ENCODE data around the gene AMT.
"Not testable (repeated sequence)": the region's sequence is repeated elsewhere in the genome, so short reads cannot be mapped to it uniquely, and the experiment has no call there.

Gene AMT

GRCh38 chr3:49421890-49422378, 339 bp downstream of the AMT start:
- DNase-seq = no peak

- DNase-seq = no peak
Observed at GRCh38 chr3:49417516-49418120, 4.7 kb downstream of the AMT start.

- no peak for DNase-seq
Observed at GRCh38 chr3:49416867-49417266, 5.4 kb downstream of the AMT start.

DNA sequence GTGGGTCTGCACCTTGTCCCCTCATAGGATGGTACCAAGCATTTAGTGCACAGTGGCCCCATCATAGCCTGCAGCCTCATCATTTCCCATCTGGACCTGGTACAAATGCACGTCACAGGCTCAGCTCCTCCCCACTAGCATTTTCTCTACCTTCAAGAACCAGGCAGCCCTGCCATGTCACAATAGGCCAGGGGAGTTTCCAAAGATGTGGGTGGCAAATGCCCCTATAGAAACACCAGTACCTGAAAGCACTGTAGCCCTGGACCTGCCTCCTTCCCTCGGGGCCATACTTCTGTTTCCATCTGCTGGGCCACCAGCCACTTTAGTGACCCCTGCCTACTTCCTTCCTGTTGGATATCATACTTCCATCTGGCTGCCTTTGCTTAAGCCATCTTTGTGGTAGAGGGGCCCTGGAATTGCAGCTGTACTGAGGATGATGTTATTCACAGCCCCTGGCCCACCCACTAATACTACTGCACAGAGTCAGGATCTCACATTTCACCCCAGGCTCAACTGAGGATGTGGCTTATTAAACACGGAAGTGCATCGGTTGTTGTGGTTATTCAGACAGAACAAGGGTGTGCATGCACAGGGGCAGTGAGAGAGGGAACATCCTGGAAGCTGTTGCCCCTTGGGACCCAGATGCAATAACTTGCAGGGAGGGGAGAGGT, 6.2 kb downstream of the AMT start:
- no peak for DNase-seq

- no peak for DNase-seq
Observed at GRCh38 chr3:49414753-49415152, 7.5 kb downstream of the AMT start.

GRCh38 chr3:49413338-49413734, 8.9 kb downstream of the AMT start:
- DNase-seq = no peak

GRCh38 chr3:49412632-49413337, 9.5 kb downstream of the AMT start:
- DNase-seq = no peak

DNA sequence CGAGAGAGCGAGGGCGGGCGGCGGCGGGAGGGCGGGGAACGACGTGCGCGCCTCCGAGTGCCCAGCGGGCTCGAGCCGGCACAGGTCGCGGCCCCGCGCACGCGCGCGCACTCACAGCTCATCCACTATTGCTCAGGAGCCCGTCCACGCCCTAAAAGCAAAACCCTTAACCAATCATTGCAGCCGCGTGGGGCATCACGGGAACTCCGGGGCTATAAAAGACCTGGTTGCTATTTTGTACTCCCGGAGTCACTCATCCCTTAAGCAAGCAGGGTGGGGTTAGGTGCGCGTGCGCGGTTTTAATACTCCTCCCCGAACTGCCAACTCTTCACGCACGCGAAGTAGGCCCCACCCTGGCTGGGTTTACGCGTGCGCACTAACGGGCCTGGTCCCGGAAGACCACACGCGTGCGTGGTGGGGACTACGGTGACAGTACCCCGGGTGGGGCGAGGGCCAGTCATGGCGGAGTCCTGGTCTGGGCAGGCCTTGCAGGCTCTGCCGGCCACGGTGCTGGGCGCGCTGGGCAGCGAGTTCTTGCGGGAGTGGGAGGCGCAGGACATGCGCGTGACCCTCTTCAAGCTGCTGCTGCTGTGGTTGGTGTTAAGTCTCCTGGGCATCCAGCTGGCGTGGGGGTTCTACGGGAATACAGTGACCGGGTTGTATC, 10.2 kb downstream of the AMT start, which contains the start of the genes RHOA and TCTA:
TSS of gene RHOA (minus strand) at position 9 of the 664 bp plus-strand sequence. CDS start 36,387 bp downstream, outside the sequence.
TSS of gene TCTA (plus strand) at position 456 of the 664 bp plus-strand sequence. CDS start at position 460, 4 bp downstream.
- peak; percentile 99 for DNase-seq

DNA sequence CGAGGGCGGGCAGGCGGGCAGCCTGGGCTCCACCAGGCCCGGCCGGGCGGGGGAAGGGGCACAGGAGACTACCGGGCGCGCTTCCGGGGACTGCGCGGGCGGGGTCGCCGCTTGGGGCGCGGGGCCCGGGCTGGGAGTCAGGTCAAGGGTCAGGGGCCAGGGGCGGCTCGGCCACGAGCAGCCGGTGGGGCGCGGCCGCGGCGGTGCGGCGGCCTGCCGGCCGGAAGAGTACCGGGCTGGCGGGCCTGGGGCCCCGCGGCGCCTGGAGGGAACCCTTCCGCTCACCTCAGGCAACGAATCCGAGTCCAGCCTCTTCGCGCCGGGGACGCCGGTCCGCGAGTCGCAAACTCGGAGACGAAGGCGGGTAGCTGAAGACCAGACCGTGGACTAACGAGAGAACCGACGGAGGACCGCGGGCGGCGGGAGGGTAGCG, 10.7 kb downstream of the AMT start:
- DNase-seq = peak; percentile 68

- no peak for DNase-seq
Observed at GRCh38 chr3:49410846-49411534, 11.3 kb downstream of the AMT start.

GRCh38 chr3:49410066-49410845, 12.0 kb downstream of the AMT start:
- DNase-seq = no peak

- DNase-seq = no peak
Observed at GRCh38 chr3:49406571-49407565, 15.4 kb downstream of the AMT start.

- not testable (repeated sequence) for DNase-seq
Observed at GRCh38 chr3:49405570-49405969, 16.7 kb downstream of the AMT start.

GRCh38 chr3:49403891-49404290, 18.4 kb downstream of the AMT start:
- DNase-seq = no peak

DNA sequence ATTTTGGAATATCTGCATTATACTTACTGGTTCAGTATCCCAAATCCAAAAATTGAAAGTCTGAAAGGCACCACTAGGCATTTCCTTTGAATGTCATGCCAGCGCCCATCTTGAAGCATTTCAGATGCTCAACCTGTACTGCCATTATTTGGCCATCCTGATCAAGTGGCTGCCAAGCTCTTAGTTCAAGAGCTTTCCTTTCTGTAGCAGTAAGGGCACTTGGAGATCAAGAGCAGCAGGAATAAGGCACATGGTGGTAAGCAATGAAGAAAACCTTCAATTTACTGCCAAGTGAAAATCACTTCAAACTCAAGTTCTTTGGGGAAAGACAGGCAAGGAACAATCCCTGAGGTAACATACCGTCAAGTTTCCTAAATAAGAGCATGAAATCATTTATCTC, 20.5 kb downstream of the AMT start:
- DNase-seq = no peak

DNA sequence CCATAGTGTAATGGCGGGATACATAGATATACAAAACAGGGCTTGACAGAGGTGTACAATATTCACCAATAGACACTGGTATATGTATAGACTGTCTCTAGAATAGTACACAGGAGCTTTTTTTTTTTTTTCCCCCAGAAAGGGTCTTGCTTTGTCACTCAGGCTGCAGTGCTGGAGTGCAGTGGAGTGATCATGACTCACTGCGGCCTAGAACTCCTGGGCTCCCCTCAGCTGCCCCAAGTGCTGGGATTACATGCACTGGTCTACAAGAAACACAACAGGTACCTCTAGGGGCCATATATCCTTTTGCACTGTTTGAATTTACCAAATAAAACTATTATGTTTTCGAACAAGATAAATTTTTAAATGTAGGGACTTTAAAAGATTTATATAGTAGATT, 22.8 kb downstream of the AMT start:
- no peak for DNase-seq

DNA sequence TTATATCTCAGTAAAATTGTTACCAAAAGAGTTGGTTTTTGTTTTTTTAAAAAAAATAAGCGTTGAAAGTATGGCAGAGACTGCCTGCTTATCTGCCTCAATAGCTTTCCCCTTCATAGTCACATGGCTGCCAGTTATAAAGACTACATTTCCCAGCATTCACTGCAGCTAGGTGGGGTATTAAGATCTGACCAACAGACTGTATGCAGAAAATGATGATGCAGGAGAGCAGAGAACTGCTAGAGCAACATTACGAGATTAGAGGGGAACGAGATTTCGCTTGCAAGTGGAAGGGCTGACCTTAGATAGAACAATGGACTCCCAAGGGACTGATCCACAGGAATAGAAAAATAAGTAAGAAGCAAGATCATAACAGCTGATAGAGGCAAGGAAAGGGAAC, 24.8 kb downstream of the AMT start:
- no peak for DNase-seq

DNA sequence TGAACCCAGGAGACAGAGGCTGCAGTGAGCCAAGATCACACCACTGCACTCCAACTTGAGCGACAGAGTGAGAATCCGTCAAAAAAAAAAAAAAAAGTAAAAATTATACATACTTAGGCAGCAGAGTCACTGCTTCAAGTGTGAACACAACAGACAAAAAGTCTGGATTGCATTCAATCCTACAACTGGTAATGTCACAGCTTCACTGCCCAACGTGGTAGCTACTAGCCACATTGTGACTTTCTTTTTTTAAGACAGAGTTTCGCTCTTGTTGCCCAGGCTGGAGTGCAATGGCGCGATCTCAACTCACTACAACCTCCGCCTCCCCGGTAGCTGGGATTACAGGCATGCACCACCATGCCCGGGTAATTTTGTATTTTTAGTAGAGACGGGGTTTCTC, 31.0 kb downstream of the AMT start:
- DNase-seq = not testable (repeated sequence)

GRCh38 chr3:49389297-49389696, 33.0 kb downstream of the AMT start:
- DNase-seq = no peak

GRCh38 chr3:49388289-49388820, 33.9 kb downstream of the AMT start:
- no peak for DNase-seq
